Astrocyte (in vitro differentiated cells and primary cell): ENCODE measurements around the gene PLA2G6.

Experiments
- CTCF ChIP-seq: IDR thresholded peaks from 2 replicates; pipeline ENCODE4 v1.5.1; 2011; ENCODE audit warnings: low read depth, mild to moderate bottlenecking, inconsistent platforms, low read length, moderate library complexity; ENCODE audit not compliant: insufficient read depth
- EZH2 ChIP-seq: IDR thresholded peaks from 2 replicates; pipeline ENCODE4 v1.6.1; 2012; ENCODE audit warnings: mild to moderate bottlenecking, low read length, inconsistent platforms; ENCODE audit not compliant: insufficient read depth

GRCh38 chr22:38131399-38131798, 50.2 kb downstream of the PLA2G6 start:
- TF ChIP-seq CTCF (no peak), EZH2 (no peak)
